ENCODE data around the gene CPNE6.
"Not testable (repeated sequence)": the region's sequence is repeated elsewhere in the genome, so short reads cannot be mapped to it uniquely, and the experiment has no call there.

The CPNE6 gene

DNA sequence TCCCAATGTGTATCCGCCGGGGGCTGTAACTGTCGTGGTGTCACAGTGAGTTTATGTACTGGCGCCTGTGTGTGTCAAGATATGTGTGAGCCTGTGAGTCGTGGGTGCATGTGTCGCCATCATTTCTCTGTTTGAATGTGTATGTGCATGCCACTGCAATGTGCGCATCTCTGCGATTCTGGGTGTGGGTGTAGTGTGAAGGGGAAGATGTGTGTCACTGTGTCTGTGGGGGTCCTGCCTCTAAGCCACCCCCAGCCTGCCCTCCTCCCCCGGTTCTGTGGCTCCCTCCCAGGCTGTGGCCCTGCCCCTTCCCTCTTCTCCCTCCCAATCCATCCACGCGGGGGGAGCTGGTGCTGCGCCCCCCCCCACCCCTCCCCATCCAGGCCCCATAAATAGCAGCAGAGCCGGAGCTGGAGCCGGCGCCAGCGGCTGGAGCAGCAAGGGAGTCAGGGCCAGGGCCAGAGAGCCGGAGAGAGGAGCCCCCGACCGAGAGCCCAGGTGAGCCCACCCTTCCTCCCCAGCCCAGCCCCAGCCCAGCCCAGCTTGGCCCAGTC lies at the start of gene CPNE6:
CPNE6 (plus strand) TSS at position 419 of the 554 bp plus-strand sequence. CDS start 1,375 bp downstream, outside the sequence.
- DNase-seq: peak; percentile 26

GRCh38 chr14:24024939-24025418 lies 46.4 kb upstream of the CPNE6 start:
- DNase-seq: not testable (repeated sequence)

DNA sequence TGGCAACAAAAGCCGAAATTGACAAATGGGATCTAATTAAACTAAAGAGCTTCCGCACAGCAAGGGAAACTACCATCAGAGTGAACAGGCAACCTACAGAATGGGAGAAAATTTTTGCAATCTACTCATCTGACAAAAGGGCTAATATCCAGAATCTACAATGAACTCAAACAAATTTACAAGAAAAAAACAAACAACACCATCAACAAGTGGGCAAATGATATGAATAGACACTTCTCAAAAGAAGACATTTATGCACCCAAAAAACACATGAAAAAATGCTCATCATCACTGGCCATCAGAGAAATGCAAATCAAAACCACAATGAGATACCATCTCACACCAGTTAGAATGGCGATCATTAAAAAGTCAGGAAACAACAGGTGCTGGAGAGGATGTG lies 41.7 kb upstream of the CPNE6 start:
- DNase-seq: not testable (repeated sequence)

GRCh38 chr14:24031331-24031730 lies 40.0 kb upstream of the CPNE6 start:
- DNase-seq: not testable (repeated sequence)

DNA sequence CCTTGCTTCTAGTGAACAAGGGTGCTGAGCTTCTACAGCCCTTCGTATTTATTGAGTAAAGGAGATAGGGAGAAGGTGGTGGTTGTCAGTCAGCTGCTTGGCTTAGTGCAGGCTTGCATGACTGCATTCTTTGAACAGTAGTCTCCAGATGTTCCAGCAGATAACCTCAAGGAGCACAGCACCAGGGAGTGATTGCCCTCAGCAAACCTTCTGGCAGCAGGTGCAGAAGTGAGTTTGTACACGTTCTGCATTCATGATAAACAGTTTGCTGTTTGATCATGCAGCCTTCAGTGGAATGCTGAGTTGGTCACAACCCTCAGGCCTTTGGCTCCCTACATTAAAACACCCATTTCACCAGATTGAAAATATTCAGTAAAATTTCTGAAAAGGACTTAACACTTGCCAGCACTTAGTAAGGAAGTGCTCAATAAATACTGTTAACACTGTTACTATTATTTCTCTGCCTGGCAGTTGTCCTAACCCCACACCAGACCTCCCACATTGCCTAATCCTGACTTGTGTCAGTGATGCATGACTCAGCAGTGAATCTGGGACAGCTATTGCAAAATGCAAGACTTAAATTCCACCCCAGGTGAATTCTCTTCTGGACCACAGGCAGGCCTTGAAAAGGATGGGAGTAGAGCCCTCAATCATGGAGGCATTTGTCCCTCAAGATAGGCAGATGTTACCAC lies 38.5 kb upstream of the CPNE6 start:
- no peak for DNase-seq

DNA sequence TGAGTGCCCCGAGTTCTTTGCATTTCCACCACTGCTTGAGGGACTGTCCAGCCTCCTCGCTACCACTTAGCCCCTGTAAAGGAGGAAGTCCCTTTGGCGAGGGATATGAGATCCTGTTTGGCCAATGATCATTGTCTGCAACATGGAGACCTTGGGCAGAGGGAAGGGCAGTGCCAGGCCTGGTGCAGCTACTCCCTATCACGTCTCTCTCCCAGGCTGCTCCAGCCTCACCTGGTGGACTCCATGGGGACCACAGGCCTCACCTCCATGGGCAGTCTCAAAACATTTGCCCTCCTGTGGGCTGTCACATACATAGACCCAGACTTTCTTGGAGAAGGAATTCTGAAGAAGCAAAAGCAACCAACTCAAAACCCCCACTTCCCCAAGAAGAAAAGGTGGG lies 35.6 kb upstream of the CPNE6 start:
- not testable (repeated sequence) for DNase-seq

- DNase-seq: peak; percentile 59
Observed at GRCh38 chr14:24036169-24036962, 35.0 kb upstream of the CPNE6 start.

DNA sequence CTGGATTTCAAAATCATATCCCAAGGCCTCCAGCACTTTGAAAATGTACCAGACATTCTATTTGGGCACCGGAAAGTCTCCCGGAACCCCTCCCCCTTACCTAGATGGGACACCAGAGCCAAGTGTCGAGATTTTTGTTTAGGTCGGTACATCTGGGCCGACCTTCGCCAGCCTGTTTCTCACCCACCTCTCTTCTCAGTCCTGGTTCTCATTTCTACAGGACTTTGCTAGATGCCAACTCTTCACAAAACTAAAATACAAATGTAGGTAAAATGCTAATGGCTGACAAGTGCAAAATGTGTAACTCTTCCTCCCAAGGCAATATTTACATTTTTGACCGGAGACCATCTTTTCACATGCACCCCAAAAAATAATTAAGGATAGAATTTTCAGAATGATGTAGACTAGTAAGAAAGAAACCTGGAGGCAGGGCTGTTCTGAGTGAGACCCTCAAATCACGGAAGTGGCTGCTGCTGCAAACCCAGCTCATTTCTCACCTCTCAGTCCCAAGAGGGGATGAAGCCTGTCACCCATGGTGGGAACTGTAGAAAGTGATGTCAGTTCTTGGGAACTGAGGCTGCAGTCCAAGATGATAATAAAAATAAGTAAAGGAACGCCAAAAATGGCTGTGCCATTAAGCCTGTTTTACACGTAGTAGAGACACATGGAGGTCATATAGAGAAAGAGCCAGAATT lies 34.3 kb upstream of the CPNE6 start:
- not testable (repeated sequence) for DNase-seq

GRCh38 chr14:24037658-24038037 lies 33.7 kb upstream of the CPNE6 start:
- no peak for DNase-seq

DNA sequence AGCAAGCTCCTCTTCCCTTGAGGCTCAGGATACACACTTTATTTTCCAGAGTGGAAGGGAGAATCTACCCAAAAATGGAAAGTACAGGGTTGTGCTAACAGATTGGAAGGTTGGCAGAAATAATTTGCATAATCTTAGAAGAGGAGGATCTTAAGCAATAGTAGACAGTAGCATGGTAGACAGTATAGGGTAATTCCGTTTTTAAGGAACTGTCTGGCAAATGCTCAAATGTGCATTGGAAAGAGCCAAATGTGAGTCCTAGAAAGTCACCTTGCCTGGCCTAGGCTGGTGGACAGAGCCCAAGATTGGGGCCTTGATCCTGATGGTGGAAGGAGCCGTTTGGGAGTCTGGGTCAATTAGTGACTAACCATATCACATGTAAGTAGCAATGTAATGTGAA lies 32.7 kb upstream of the CPNE6 start:
- no peak for DNase-seq

DNA sequence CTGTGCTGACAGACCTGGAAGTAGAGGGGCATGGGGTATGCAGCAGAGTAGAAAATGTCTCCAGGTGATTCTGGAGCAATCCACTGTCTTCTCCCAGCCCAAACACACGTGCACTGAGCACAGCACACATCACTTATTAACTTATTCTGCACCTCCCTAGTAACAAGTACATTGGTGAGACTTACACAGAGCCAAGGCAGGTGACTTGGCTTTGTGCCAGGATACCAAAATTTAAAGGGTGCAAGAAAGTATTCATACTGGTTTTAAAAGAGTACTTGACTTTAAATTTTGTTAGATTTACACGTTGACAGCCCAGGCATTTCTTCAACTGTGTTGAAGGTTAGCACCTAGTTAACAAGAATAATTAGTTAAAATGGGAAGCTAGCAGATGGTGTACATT lies 30.7 kb upstream of the CPNE6 start:
- DNase-seq: no peak

GRCh38 chr14:24042746-24043145 lies 28.6 kb upstream of the CPNE6 start:
- DNase-seq: no peak

DNA sequence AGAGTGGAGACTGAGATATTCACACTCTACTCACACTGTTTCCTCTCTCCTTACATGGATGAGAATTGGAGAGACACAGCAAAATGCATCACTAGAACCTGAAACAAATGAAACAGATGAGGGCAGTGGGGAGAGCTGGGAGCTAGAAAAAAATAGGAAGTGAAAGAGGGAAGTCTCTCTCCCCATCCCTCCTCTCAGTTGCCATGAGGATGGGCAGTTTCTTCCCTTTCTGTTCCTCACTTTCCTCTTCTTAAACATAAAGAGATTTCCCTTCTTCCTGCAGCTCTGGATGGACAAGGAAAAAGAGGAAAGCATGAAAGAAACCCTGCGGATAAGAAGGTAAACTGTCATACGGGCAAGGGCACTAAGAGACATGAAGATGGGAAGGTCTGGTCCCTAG lies 22.4 kb upstream of the CPNE6 start:
- DNase-seq: not testable (repeated sequence)

- not testable (repeated sequence) for DNase-seq
Observed at GRCh38 chr14:24050753-24051152, 20.6 kb upstream of the CPNE6 start.

DNA sequence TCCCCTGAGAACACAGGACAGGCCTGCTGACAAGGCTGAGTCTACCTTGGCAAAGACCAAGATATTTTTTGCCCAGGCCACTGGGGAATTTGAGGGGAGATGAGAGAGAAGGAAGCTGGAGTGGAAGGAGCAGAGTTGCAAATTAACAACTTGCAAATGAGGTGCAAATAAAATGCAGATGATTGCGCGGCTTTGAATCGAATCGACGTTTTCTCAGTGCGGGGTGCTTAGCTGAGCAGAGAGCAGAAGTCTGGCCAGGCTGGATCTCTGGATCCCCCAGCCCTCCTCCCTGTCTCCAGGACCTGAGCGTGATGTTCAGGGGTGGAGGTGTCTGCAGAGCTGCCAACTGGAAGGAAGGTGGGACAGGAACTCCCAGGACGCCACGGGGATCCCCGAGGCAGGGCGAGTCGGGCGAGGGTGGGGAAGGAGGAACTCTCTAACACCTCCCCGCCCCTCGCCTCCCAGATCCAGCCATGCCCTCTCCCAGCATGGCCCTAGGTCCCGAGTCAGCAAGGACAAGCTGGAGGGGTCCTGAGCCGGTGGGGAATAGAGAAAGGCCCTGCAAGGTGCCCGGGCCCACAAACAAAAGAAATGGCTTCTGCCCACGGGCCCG lies 20.1 kb upstream of the CPNE6 start:
- DNase-seq: no peak

- DNase-seq: peak; percentile 59
Observed at GRCh38 chr14:24051789-24052655, 19.3 kb upstream of the CPNE6 start, which contains the start of gene CARMIL3. TSS of gene CARMIL3 (plus strand) at chr14:24052009. CDS start at chr14:24052154, 145 bp downstream.

- DNase-seq: peak; percentile 51
Observed at GRCh38 chr14:24052656-24053547, 18.5 kb upstream of the CPNE6 start.

DNA sequence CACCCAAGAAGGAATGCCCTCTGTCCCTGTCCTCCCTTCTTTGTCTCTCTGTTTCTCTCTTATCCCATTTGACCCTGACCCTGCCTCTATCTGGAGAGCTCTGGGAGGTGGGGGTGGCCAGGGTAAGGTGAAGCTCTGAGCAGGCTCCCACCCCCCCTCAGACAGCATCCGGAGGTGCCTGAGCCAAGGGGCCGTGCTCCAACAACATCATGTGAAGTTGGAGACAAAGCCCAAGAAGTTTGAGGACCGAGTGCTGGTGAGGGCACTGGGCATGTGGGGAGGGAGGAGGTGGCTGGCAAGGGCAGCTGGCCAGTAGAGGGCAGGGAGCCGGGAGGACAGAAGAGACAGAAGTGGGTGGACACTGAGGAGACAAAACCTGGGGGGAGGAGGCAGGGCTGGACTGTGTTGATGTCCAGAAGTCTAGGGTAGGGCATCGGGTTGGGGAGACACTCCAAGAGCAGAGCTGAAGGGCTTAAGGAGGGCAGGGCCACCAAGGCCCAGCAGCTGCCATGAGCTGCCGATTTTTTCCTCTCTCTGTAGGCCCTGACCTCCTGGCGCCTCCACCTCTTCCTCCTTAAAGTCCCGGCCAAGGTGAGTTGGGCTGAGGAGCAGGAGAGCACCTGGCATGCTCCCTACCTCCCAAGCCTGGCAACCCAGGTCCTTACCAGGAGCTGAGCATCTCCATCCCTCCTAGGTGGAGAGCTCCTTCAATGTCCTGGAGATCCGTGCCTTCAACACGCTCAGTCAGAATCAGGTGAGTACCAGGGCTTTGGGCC lies 17.6 kb upstream of the CPNE6 start:
- DNase-seq: no peak

DNA sequence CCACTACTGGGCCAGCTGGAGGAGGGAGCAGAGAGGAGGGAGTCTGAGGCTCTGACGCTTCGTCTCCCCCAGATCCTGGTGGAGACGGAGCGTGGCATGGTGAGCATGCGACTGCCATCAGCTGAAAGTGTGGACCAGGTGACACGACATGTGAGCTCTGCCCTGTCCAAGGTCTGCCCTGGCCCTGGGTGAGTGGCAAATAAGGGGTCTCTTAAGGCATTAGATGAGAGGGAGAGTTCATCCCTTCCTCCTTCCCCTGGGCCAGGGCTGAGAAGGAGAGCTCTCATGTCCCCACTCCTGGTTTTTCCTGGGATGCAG lies 17.1 kb upstream of the CPNE6 start:
- no peak for DNase-seq

DNA sequence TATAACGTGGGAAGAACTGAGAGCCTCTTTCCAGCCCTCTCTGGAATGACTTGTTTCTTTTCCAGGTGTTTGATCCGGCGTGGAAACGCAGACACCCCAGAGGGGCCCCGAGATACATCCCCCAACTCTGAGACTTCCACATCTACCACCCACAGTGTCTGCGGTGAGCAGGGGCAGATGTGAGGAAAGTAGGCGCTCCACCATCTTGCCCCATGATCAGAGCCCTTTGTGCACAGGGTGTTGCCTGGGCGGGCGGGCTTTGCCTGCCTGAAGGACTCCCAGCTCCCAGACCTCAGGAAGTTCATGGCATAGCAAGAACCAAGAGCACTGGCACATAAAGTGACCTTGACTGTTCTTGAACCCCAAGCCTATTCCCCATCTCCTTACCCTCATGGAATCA lies 16.7 kb upstream of the CPNE6 start:
- DNase-seq: no peak
